Esophagus squamous epithelium (tissue), 4 donors: ENCODE measurements around the gene SETD2.

Source experiments
- POLR2A ChIP-seq, 4 donors: fragments of 450-650 bp; IDR thresholded peaks; one replicate each; pipeline ENCODE4 v1.6.1; 2017; ENCODE audit warnings: antibody characterized with exemption in 4 of 4, mild to moderate bottlenecking in 4 of 4, moderate library complexity in 3 of 4
- TF ChIP-seq, protein P1 (sequence below), 6 experiments: fragments of 450-650 bp in 4 of 6; fragments of 200-600 bp in 2 of 6; sonication (generic) in 2 of 6; IDR thresholded peaks; one replicate each; pipeline ENCODE4 v1.5.1; 2016 to 2019; ENCODE audit warnings: antibody characterized with exemption in 6 of 6, mild to moderate bottlenecking in 4 of 6, moderate library complexity in 4 of 6

DNA sequence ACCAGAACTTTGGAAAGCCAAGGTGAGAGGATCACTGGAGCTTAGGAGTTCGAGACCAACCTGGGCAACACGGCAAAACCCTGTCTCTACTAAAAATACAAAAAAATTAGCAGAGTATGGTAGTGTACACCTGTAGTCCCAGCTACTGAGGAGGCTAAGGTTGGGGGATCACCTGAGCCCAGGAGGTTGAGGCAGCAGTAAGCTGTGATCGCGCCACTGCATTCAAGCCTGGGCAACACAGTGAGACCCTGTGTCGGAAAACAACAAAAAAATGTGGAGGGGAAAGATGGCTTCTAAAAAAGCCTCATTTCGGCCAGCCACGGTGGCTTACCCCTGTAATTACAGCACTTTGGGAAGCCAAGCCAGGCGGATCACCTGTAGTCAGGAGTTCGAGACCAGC lies 54.5 kb downstream of the SETD2 start:
- TF ChIP-seq, protein P1, sequence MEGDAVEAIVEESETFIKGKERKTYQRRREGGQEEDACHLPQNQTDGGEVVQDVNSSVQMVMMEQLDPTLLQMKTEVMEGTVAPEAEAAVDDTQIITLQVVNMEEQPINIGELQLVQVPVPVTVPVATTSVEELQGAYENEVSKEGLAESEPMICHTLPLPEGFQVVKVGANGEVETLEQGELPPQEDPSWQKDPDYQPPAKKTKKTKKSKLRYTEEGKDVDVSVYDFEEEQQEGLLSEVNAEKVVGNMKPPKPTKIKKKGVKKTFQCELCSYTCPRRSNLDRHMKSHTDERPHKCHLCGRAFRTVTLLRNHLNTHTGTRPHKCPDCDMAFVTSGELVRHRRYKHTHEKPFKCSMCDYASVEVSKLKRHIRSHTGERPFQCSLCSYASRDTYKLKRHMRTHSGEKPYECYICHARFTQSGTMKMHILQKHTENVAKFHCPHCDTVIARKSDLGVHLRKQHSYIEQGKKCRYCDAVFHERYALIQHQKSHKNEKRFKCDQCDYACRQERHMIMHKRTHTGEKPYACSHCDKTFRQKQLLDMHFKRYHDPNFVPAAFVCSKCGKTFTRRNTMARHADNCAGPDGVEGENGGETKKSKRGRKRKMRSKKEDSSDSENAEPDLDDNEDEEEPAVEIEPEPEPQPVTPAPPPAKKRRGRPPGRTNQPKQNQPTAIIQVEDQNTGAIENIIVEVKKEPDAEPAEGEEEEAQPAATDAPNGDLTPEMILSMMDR (IDR thresholded peaks at IDR 0.05), result no peak
- TF ChIP-seq POLR2A (IDR thresholded peaks at IDR 0.05), result no peak
